ENCODE results near the gene RAPGEF2. TPM values are rescaled to one million over a fixed set of nuclear protein-coding genes. Genes with fewer than 3 reads are reported as not detected.

The RAPGEF2 gene
- total and polyA plus RNA-seq, 9 of the 15 experiments (the other 6 are each of a cell fraction or from before 2014, with no cell fraction given): 3.1 to 32.6 (median 23.1) TPM

DNA sequence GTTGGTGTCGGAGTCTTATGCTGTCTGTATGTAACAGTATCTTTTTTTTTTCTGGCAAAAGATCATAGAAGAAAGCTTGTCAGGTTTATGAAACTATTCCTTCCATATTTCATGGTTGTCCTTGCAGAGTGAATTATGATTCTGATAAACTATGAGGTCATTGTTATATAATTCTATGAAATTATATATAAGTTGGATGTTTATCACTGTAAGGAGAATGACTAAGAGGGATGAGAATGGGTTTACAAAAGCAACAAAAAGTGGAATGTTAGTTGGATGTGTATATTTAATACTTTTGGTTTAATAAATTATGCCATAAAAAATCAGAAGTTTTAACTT lies 43.1 kb downstream of the RAPGEF2 start (continued):
- TF ChIP-seq CBFB (CRISPR knock-in tag; IDR thresholded peaks at IDR 0.05) (no peak), NFYB (IDR thresholded peaks at IDR 0.05; ENCODE audit: extremely low read depth, insufficient read length) (no peak), ASH1L (IDR thresholded peaks at IDR 0.05; ENCODE audit: borderline replicate concordance, low read depth, partially characterized antibody) (no peak), ETV1 (tag; conservative IDR thresholded peaks at IDR 0.05; ENCODE audit: low read depth) (no peak), FOSL1 (tag; conservative IDR thresholded peaks at IDR 0.05) (peak; percentile 36; the same call in 1 of the 2 replicates), ZNF3 (CRISPR knock-in tag; IDR thresholded peaks at IDR 0.05) (no peak), ATF7 (IDR thresholded peaks at IDR 0.05) (peak; percentile 90), KAT7 (CRISPR knock-in tag; IDR thresholded peaks at IDR 0.05; ENCODE audit: borderline replicate concordance) (no peak), ILK (tag; IDR thresholded peaks at IDR 0.05; ENCODE audit: borderline replicate concordance, low read depth) (no peak), NUFIP1 (IDR thresholded peaks at IDR 0.05; ENCODE audit: partially characterized antibody) (no peak)
- TF ChIP-seq, protein P1, sequence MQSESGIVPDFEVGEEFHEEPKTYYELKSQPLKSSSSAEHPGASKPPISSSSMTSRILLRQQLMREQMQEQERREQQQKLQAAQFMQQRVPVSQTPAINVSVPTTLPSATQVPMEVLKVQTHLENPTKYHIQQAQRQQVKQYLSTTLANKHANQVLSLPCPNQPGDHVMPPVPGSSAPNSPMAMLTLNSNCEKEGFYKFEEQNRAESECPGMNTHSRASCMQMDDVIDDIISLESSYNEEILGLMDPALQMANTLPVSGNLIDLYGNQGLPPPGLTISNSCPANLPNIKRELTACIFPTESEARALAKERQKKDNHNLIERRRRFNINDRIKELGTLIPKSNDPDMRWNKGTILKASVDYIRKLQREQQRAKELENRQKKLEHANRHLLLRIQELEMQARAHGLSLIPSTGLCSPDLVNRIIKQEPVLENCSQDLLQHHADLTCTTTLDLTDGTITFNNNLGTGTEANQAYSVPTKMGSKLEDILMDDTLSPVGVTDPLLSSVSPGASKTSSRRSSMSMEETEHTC (IDR thresholded peaks at IDR 0.05): no peak
- TF ChIP-seq, protein P2, sequence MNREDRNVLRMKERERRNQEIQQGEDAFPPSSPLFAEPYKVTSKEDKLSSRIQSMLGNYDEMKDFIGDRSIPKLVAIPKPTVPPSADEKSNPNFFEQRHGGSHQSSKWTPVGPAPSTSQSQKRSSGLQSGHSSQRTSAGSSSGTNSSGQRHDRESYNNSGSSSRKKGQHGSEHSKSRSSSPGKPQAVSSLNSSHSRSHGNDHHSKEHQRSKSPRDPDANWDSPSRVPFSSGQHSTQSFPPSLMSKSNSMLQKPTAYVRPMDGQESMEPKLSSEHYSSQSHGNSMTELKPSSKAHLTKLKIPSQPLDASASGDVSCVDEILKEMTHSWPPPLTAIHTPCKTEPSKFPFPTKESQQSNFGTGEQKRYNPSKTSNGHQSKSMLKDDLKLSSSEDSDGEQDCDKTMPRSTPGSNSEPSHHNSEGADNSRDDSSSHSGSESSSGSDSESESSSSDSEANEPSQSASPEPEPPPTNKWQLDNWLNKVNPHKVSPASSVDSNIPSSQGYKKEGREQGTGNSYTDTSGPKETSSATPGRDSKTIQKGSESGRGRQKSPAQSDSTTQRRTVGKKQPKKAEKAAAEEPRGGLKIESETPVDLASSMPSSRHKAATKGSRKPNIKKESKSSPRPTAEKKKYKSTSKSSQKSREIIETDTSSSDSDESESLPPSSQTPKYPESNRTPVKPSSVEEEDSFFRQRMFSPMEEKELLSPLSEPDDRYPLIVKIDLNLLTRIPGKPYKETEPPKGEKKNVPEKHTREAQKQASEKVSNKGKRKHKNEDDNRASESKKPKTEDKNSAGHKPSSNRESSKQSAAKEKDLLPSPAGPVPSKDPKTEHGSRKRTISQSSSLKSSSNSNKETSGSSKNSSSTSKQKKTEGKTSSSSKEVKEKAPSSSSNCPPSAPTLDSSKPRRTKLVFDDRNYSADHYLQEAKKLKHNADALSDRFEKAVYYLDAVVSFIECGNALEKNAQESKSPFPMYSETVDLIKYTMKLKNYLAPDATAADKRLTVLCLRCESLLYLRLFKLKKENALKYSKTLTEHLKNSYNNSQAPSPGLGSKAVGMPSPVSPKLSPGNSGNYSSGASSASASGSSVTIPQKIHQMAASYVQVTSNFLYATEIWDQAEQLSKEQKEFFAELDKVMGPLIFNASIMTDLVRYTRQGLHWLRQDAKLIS (CRISPR knock-in tag; IDR thresholded peaks at IDR 0.05): no peak
